HCT116 (cell line): ENCODE results near the gene OSBPL10.
"Not testable (repeated sequence)": the region's sequence is repeated elsewhere in the genome, so short reads cannot be mapped to it uniquely, and the experiment has no call there.

Source experiments
- ATF3 ChIP-seq: IDR thresholded peaks from 2 replicates; pipeline ENCODE4 v1.6.1; 2012
- CTCF ChIP-seq, 3 experiments: fragments of 200-600 bp in 1 of 3; sonication (generic) in 1 of 3; IDR thresholded peaks in 2 of 3; conservative IDR thresholded peaks in 1 of 3; 2 replicates each; pipeline ENCODE4 v1.5.1; 2012 to 2017; ENCODE audit warnings: low read depth in 2 of 3, low read length in 2 of 3, antibody characterized with exemption in 1 of 3, borderline replicate concordance in 1 of 3, control low read depth in 1 of 3, mild to moderate bottlenecking in 1 of 3, mixed read lengths in 1 of 3, mixed run types in 1 of 3, moderate library complexity in 1 of 3; ENCODE audit not compliant: insufficient read depth in 1 of 3
- EGR1 ChIP-seq: IDR thresholded peaks from 2 replicates; pipeline ENCODE4 v1.6.1; 2012; ENCODE audit warnings: low read depth
- EZH2 ChIP-seq: fragments of 200-600 bp; sonication (generic); IDR thresholded peaks from 2 replicates; pipeline ENCODE4 v1.6.1; 2017; ENCODE audit warnings: antibody characterized with exemption, mixed run types
- POLR2A ChIP-seq: IDR thresholded peaks from 2 replicates; pipeline ENCODE4 v1.7.0; 2011; ENCODE audit warnings: borderline replicate concordance; ENCODE audit not compliant: insufficient read depth, insufficient read length; ENCODE audit errors: extremely low read depth
- POLR2AphosphoS5 ChIP-seq: IDR thresholded peaks from 2 replicates; pipeline ENCODE4 v1.6.1; 2011; ENCODE audit warnings: mild to moderate bottlenecking, low read depth, low read length, moderate library complexity
- REST ChIP-seq: IDR thresholded peaks from 2 replicates; pipeline ENCODE4 v1.6.1; 2012; ENCODE audit warnings: low read depth
- SIN3A ChIP-seq: IDR thresholded peaks from 2 replicates; pipeline ENCODE4 v1.6.1; 2012; ENCODE audit warnings: low read depth
- SP1 ChIP-seq: IDR thresholded peaks from 2 replicates; pipeline ENCODE4 v1.6.1; 2012; ENCODE audit warnings: low read depth
- YY1 ChIP-seq: IDR thresholded peaks from 2 replicates; pipeline ENCODE4 v1.6.1; 2011; ENCODE audit warnings: low read length, low read depth, moderate library complexity, mild to moderate bottlenecking; ENCODE audit not compliant: insufficient replicate concordance; ENCODE audit errors: extremely low read depth
- ZNF274 ChIP-seq: fragments of 200-500 bp; sonication (Bioruptor generic); IDR thresholded peaks from 2 replicates; pipeline ENCODE4 v1.6.1; 2014; ENCODE audit warnings: mild to moderate bottlenecking, low read depth, low read length, inconsistent platforms

GRCh38 chr3:31782306-31782705, 198.8 kb downstream of the OSBPL10 start:
- TF ChIP-seq CTCF (IDR thresholded peaks at IDR 0.05 in 2 of 3, conservative IDR thresholded peaks at IDR 0.05 in 1 of 3; ENCODE audit: borderline replicate concordance in 1 of 3, insufficient read depth in 1 of 3, low read depth in 2 of 3, low read length in 2 of 3); EGR1; ATF3; POLR2A; REST; EZH2; POLR2AphosphoS5; SP1; YY1; ZNF274; SIN3A: not testable (repeated sequence)
